GM06990 (cell line): ENCODE measurements around the gene VOPP1.

Source experiments
- DNase-seq: peaks from one replicate; pipeline ENCODE4 v3.0.0-alpha.2; 2011; ENCODE audit not compliant: insufficient read length; ENCODE audit errors: extremely low read depth
- H3K27me3 ChIP-seq: replicated peaks from 2 replicates; pipeline ENCODE4 v1.6.0; 2011; ENCODE audit warnings: low read length; ENCODE audit not compliant: control insufficient read depth, insufficient read depth
- H3K36me3 ChIP-seq: 2 replicates; pipeline ENCODE4 v1.5.1; 2011; ENCODE audit warnings: low read length; ENCODE audit not compliant: control insufficient read depth, insufficient read depth
- H3K4me3 ChIP-seq: replicated peaks from 2 replicates; pipeline ENCODE4 v1.5.1; 2011; ENCODE audit warnings: low read depth, mild to moderate bottlenecking, control low read depth, low read length
- CTCF ChIP-seq: IDR thresholded peaks from 2 replicates; pipeline ENCODE4 v1.5.1; 2011; ENCODE audit warnings: low read length, control low read depth, mild to moderate bottlenecking, inconsistent platforms; ENCODE audit not compliant: insufficient read depth, poor library complexity, severe bottlenecking

Gene VOPP1

GRCh38 chr7:55429835-55430499 lies 142.3 kb downstream of the VOPP1 start:
- no peak for DNase-seq
- no peak overlapping the region for H3K4me3 ChIP-seq
- H3K36me3 ChIP-seq = peaks cover 13% of the 10 kb centered on the region
- TF ChIP-seq CTCF = no peak
- no peaks in the 10 kb centered on the region for H3K27me3 ChIP-seq

- Histone ChIP-seq H3K27me3 (no peaks in the 10 kb centered on the region), H3K36me3 (peaks cover 13% of the 10 kb centered on the region)
- no peak for TF ChIP-seq CTCF
Measured at GRCh38 chr7:55427800-55428199, 144.5 kb downstream of the VOPP1 start.

GRCh38 chr7:55427342-55427741 lies 145.0 kb downstream of the VOPP1 start:
- Histone ChIP-seq H3K4me3 (no peak overlapping the region), H3K27me3 (no peaks in the 10 kb centered on the region), H3K36me3 (peaks cover 12% of the 10 kb centered on the region)
- no peak for TF ChIP-seq CTCF
- no peak for DNase-seq

More at GRCh38 chr7:55427800-55428199, 144.5 kb downstream of the VOPP1 start:
- no peak for DNase-seq
- H3K4me3 ChIP-seq = no peak overlapping the region

GRCh38 chr7:55426676-55427075 lies 145.6 kb downstream of the VOPP1 start:
- peaks cover 12% of the 10 kb centered on the region for H3K36me3 ChIP-seq
- TF ChIP-seq CTCF = no peak
- no peak overlapping the region for H3K4me3 ChIP-seq
- no peaks in the 10 kb centered on the region for H3K27me3 ChIP-seq
- DNase-seq = no peak

- H3K4me3 ChIP-seq = no peak overlapping the region
- H3K36me3 ChIP-seq = peaks cover 13% of the 10 kb centered on the region
- TF ChIP-seq CTCF = no peak
- no peak for DNase-seq
- H3K27me3 ChIP-seq = no peaks in the 10 kb centered on the region
Measured at GRCh38 chr7:55425141-55425752, 147.1 kb downstream of the VOPP1 start.
